ENCODE measurements around the gene GLTP.

- no peak for TF ChIP-seq CTCF (IDR thresholded peaks at IDR 0.05)
- TF ChIP-seq POLR2A (IDR thresholded peaks at IDR 0.05), result no peak
- TF ChIP-seq POLR2AphosphoS5 (IDR thresholded peaks at IDR 0.05), result no peak
These were observed 52.5 kb downstream of the GLTP start for GRCh38 chr12:109827566-109828550.
